DND-41 (cell line): ENCODE measurements around the gene PTX3.

Source experiments
- CTCF ChIP-seq: IDR thresholded peaks from 2 replicates; pipeline ENCODE4 v1.5.1; 2012; ENCODE audit warnings: borderline replicate concordance, low read length, moderate library complexity, mild to moderate bottlenecking; ENCODE audit not compliant: poor library complexity, severe bottlenecking; ENCODE audit errors: extremely low read depth
- EZH2 ChIP-seq: IDR thresholded peaks from 3 replicates; pipeline ENCODE4 v1.6.1; 2012; ENCODE audit warnings: borderline replicate concordance, low read depth, mild to moderate bottlenecking, moderate library complexity, low read length, inconsistent platforms; ENCODE audit not compliant: severe bottlenecking

DNA sequence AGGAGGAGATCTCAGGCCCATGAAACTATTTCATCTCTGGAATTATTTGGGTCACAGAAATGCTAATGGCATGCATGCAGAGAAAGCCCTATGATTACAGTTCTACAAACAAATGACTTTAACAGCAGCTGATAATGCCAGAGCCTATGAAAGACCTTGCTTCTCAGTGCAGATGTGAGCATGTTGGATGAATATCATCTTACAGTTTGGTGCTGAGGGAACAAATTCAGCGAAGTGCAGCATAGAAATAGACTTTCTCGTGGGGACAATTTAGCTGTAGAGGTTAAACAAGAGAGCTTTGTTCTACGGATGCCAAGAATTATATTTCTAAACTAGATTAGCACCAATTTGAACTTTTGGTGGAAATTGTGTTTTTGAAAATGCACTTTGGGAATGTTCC, 27.7 kb downstream of the PTX3 start:
- TF ChIP-seq CTCF: no peak
- no peak for TF ChIP-seq EZH2
